Mesendoderm (in vitro differentiated cells): ENCODE measurements around the gene NEURL3.

Source experiments
- DNase-seq: peaks from one replicate; pipeline ENCODE4 v3.0.0; 2013
- H2AK5ac ChIP-seq: 2 replicates; pipeline ENCODE4 v1.6.1; 2013; ENCODE audit warnings: low read length, inconsistent platforms
- H2BK120ac ChIP-seq: 2 replicates; pipeline ENCODE4 v1.6.1; 2013; ENCODE audit warnings: low read depth, mild to moderate bottlenecking, low read length, moderate library complexity, mixed read lengths
- H2BK15ac ChIP-seq: replicated peaks from 2 replicates; pipeline ENCODE4 v1.6.1; 2013; ENCODE audit warnings: low read depth, mild to moderate bottlenecking, moderate library complexity
- H2BK5ac ChIP-seq: 2 replicates; pipeline ENCODE4 v1.6.1; 2013; ENCODE audit warnings: low read length, inconsistent platforms
- H3K18ac ChIP-seq: 2 replicates; pipeline ENCODE4 v1.6.1; 2013; ENCODE audit warnings: mild to moderate bottlenecking, low read length, mixed read lengths
- H3K23ac ChIP-seq: one replicate; pipeline ENCODE4 v1.6.1; 2013; ENCODE audit warnings: low read length
- H3K27ac ChIP-seq: 2 replicates; pipeline ENCODE4 v1.5.1; 2013; ENCODE audit warnings: low read depth, mild to moderate bottlenecking, inconsistent platforms, low read length, moderate library complexity
- H3K27me3 ChIP-seq: 2 replicates; pipeline ENCODE4 v1.6.1; 2013; ENCODE audit warnings: low read length, control low read depth, mild to moderate bottlenecking, inconsistent platforms; ENCODE audit not compliant: insufficient read depth, poor library complexity
- H3K36me3 ChIP-seq: 2 replicates; pipeline ENCODE4 v1.6.1; 2013; ENCODE audit warnings: low read length, inconsistent platforms; ENCODE audit not compliant: control insufficient read depth, insufficient read depth
- H3K4ac ChIP-seq: one replicate; pipeline ENCODE4 v1.6.1; 2013; ENCODE audit warnings: low read depth, mild to moderate bottlenecking, low read length, moderate library complexity
- H3K4me1 ChIP-seq: 2 replicates; pipeline ENCODE4 v1.6.1; 2013; ENCODE audit warnings: low read depth, low read length, inconsistent platforms; ENCODE audit not compliant: control insufficient read depth
- H3K4me2 ChIP-seq: 2 replicates; pipeline ENCODE4 v1.6.1; 2013; ENCODE audit warnings: low read length
- H3K4me3 ChIP-seq: 2 replicates; pipeline ENCODE4 v1.5.1; 2013; ENCODE audit warnings: mild to moderate bottlenecking, low read length
- H3K56ac ChIP-seq: one replicate; pipeline ENCODE4 v1.6.1; 2013; ENCODE audit warnings: low read length
- H3K79me1 ChIP-seq: 2 replicates; pipeline ENCODE4 v1.6.1; 2013; ENCODE audit warnings: low read length, inconsistent platforms
- H3K79me2 ChIP-seq: 2 replicates; pipeline ENCODE4 v1.6.1; 2013; ENCODE audit warnings: mild to moderate bottlenecking, low read length; ENCODE audit not compliant: control insufficient read depth, insufficient read depth
- H3K9ac ChIP-seq: 2 replicates; pipeline ENCODE4 v1.6.1; 2013; ENCODE audit warnings: low read length, inconsistent platforms
- H4K5ac ChIP-seq: one replicate; pipeline ENCODE4 v1.6.1; 2013; ENCODE audit warnings: low read length
- H4K8ac ChIP-seq: one replicate; pipeline ENCODE4 v1.6.1; 2013; ENCODE audit warnings: low read depth, mild to moderate bottlenecking, control low read depth, low read length, moderate library complexity
- WGBS: extraction: QIAGEN DNeasy Blood & Tissue Kit; methylation state at CpG from one replicate; pipeline ENCODE4 v1.1.7; 2013; ENCODE audit warnings: low lambda C conversion rate, missing lambda C conversion rate; ENCODE audit not compliant: insufficient coverage; ENCODE audit errors: extremely low coverage; 5-methylcytosine and 5-hydroxymethylcytosine counted together

NEURL3 gene

DNA sequence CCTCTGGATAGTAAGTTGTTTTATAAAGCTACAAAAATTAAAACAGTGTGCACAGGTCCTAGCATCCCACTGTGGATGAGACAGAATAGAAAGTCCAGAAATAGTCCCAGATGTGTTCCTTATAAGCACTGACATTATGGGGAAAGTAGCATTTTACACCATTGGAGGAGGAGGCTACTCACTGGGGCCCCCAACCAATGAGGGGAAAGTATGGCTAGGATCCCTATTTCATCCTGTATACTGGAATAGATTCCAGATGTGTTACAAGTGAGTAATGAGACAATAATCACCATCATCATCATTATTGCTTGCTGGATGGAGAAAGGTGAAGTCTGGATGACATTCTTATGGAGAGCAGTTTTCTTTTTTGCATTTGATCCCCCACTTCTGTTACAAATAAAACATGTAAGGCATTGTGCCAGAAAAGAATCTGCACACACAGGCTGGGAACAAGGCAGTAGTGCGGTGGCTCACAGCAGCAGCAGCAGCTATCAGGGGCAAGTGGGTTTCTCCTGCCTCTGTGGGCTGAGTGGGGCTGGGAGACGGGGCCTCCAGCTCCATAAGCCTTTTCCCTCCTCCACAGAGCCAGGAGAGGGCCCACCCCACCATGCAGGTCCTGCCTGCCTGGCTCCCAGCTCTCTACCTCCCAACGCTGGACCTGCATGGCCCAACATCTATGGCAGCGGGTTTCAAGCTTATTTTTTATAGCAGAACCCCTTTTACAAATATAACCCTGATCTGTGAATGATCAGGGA lies 36.4 kb upstream of the NEURL3 start:
- H3K4me3 ChIP-seq = no peak overlapping the region
- no peak overlapping the region for H2BK120ac ChIP-seq
- H3K56ac ChIP-seq = no peak overlapping the region
- no peaks in the 10 kb centered on the region for H3K36me3 ChIP-seq
- H2BK15ac ChIP-seq = no peak overlapping the region
- no peak overlapping the region for H3K9ac ChIP-seq
- H3K23ac ChIP-seq = no peak overlapping the region
- peaks cover 3% of the 10 kb centered on the region for H3K27me3 ChIP-seq
- no peaks in the 10 kb centered on the region for H3K79me1 ChIP-seq
- H3K27ac ChIP-seq = no peak overlapping the region
- peaks cover 13% of the 10 kb centered on the region for H3K4me1 ChIP-seq
- H2AK5ac ChIP-seq = no peak overlapping the region
- H3K79me2 ChIP-seq = no peaks in the 10 kb centered on the region
- H2BK5ac ChIP-seq = no peak overlapping the region
- H3K18ac ChIP-seq = no peak overlapping the region
- H4K8ac ChIP-seq = no peak overlapping the region
- no CpG with 5 or more reads among the region's 4 CpGs for WGBS
- no peak overlapping the region for H3K4ac ChIP-seq
- DNase-seq = no peak
- no peak overlapping the region for H3K4me2 ChIP-seq
- H4K5ac ChIP-seq = no peak overlapping the region

DNA sequence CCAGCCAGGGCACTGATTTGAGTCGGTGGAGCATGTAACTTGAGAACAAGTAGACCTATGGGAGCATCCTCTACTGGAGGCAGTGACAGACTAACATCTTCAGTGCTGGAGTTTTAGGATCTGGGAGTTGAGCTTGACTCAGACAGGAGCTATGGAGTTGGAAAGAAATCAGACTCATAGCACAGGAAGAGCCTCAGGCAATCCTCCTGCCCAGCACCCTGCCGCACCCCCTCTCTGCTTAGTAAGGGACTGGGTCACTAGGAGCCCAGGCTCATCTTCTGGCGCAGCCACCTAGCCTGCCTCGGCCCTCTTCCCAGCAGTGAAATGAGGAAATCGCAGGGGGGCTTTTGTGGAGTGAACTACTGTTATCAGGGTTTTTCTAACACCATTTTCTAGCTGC lies 35.0 kb upstream of the NEURL3 start:
- Histone ChIP-seq H3K36me3 (no peaks in the 10 kb centered on the region), H2BK5ac (no peak overlapping the region), H3K79me2 (no peaks in the 10 kb centered on the region), H3K56ac (no peak overlapping the region), H2BK15ac (no peak overlapping the region), H3K4me1 (peaks cover 13% of the 10 kb centered on the region), H2BK120ac (no peak overlapping the region), H3K27me3 (peaks cover 3% of the 10 kb centered on the region), H3K27ac (no peak overlapping the region), H3K4me3 (no peak overlapping the region), H3K18ac (no peak overlapping the region), H2AK5ac (no peak overlapping the region), H4K5ac (no peak overlapping the region), H4K8ac (no peak overlapping the region), H3K79me1 (no peaks in the 10 kb centered on the region), H3K23ac (no peak overlapping the region), H3K4me2 (no peak overlapping the region), H3K4ac (no peak overlapping the region), H3K9ac (no peak overlapping the region)
- WGBS = no CpG with 5 or more reads among the region's 5 CpGs
- peak; percentile 30 for DNase-seq

DNA sequence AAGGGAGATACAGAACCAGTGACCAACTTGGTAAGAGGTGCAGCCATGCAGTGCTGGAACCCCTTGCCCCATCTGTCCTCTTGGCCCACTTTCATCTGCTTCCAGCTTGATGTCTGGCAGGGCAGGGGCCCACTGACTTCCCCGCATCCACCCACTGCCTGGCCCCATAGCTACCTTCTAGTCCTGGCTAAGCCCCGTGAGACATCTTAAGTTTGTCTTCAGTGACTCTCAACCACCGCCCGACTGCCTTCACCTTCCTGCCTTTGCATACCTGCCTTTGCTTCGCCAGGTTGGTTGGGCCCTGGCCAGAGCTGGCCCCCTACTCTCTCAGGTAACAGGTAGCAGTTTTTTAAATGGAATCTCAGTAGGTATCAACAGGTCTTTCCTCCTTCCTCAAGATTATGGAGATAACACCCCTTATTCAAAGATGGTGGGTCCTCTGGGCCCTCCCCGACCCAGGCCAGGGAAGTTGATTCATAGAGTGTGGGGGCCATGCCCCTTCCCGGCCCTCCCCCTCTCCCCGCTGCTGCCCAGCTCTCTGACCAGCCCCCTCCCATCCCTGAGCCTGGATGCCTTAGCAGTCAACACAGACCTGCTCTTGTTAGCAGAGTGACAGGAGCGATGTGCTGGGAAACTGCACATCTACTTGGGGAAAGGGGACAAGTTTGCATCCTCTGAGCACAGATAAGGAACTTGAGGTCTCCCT lies 34.2 kb upstream of the NEURL3 start:
- H4K5ac ChIP-seq = no peak overlapping the region
- H2AK5ac ChIP-seq = no peak overlapping the region
- no peak overlapping the region for H3K27ac ChIP-seq
- no peak overlapping the region for H3K4ac ChIP-seq
- H3K9ac ChIP-seq = no peak overlapping the region
- H3K56ac ChIP-seq = no peak overlapping the region
- no peak overlapping the region for H2BK120ac ChIP-seq
- no peak overlapping the region for H3K4me3 ChIP-seq
- H3K79me2 ChIP-seq = no peaks in the 10 kb centered on the region
- no CpG with 5 or more reads among the region's 9 CpGs for WGBS
- DNase-seq = no peak
- no peak overlapping the region for H3K18ac ChIP-seq
- H2BK15ac ChIP-seq = no peak overlapping the region
- peaks cover 13% of the 10 kb centered on the region for H3K4me1 ChIP-seq
- H3K4me2 ChIP-seq = no peak overlapping the region
- H3K36me3 ChIP-seq = no peaks in the 10 kb centered on the region
- H2BK5ac ChIP-seq = no peak overlapping the region
- peak overlapping the region; percentile 17 for H3K23ac ChIP-seq
- H3K27me3 ChIP-seq = peaks cover 3% of the 10 kb centered on the region
- no peak overlapping the region for H4K8ac ChIP-seq
- H3K79me1 ChIP-seq = no peaks in the 10 kb centered on the region

DNA sequence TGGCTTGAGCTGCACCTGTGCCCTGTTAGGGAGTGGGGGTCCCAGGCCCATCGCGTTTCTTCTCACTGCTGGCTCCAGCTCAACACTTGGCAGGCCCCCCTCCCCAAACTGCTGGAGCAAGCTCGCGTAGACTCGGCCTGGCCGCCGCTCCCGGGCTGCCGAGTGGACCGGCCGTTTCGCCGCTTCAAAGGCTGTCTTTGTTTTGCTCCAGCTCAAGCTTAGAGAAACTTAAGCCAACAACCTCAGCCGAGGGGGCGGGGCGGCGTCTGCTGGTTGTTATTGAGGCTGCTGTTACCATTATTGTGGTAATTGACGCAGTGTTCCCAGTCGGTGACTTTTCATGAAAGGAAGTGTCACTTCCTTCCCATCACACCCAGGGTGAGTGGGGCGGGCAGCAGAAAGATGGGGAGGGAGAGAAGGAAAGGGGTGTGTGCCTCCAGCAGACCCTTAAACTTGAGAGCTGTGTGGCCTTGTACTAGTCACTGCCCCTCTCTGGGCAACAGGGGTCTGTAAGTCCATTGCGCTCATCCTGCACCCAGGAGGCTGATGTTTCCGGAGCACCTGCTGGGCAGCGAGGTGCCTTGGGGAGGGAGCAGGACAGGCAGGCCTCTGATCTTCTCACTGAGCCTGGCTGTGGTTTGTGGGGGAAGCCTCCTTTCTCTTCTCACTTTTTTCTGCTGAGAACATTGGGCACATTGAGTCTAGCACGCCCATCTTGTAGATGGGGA lies 33.5 kb upstream of the NEURL3 start:
- Histone ChIP-seq H4K5ac (no peak overlapping the region), H3K79me1 (no peaks in the 10 kb centered on the region), H4K8ac (no peak overlapping the region), H3K79me2 (no peaks in the 10 kb centered on the region), H3K4me1 (peaks cover 13% of the 10 kb centered on the region), H3K23ac (peak overlapping the region; percentile 17), H3K9ac (peak overlapping the region; percentile 1), H3K36me3 (no peaks in the 10 kb centered on the region), H3K56ac (peak overlapping the region; percentile 46), H3K4me3 (no peak overlapping the region), H2AK5ac (no peak overlapping the region), H3K18ac (no peak overlapping the region), H2BK15ac (no peak overlapping the region), H2BK5ac (no peak overlapping the region), H3K27me3 (peaks cover 3% of the 10 kb centered on the region), H3K27ac (no peak overlapping the region), H3K4ac (no peak overlapping the region), H2BK120ac (no peak overlapping the region), H3K4me2 (peak overlapping the region; percentile 69)
- DNase-seq = peak; percentile 64
- no CpG with 5 or more reads among the region's 24 CpGs for WGBS

DNA sequence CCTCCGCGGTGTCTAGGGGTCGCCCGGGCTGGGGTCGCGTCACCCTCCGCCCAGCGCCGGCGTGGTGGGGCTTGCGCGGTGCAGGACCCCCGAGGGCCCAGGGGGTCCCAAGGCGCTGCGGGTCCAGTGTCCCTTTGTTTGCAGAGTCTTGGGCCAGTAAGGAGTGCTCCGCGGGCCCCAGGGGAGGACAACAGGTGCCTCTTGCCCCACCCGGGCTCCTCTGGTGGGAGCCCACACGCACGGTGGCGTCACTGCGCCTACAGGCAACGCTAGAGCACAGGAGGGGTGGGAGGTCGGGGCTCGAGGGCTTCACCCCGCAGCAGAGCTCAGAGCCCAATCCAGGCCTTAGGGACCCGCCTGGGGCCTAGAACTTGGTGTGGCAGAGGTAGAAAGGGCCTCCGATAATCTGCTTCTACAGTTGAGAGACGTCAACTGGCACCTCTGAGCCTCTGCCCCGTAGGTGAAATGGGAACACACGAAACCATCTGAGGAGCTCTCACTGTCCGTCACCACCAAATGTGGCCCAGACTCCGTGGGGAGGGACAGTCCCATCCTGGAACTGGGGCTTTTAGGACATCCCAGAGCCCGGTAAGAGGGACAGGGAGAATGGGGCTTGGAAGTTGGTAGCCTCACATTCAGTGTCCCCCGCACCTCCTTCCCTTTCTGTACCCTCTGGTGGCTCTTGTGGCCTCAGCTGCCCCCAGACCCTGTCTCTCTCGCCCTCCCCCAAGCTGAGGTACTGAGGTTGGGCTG lies 32.8 kb upstream of the NEURL3 start:
- no CpG with 5 or more reads among the region's 36 CpGs for WGBS
- Histone ChIP-seq H3K27me3 (peaks cover 3% of the 10 kb centered on the region), H2AK5ac (no peak overlapping the region), H2BK15ac (no peak overlapping the region), H3K79me2 (no peaks in the 10 kb centered on the region), H4K8ac (no peak overlapping the region), H3K79me1 (no peaks in the 10 kb centered on the region), H3K23ac (no peak overlapping the region), H3K9ac (peak overlapping the region; percentile 68), H3K18ac (no peak overlapping the region), H2BK120ac (no peak overlapping the region), H3K27ac (no peak overlapping the region), H3K4me3 (no peak overlapping the region), H3K4ac (no peak overlapping the region), H3K4me2 (peak overlapping the region; percentile 69), H3K56ac (peak overlapping the region; percentile 46), H2BK5ac (no peak overlapping the region), H3K36me3 (no peaks in the 10 kb centered on the region), H3K4me1 (peaks cover 13% of the 10 kb centered on the region), H4K5ac (no peak overlapping the region)
- DNase-seq = peak; percentile 25
